OCI-LY1 (cell line): ENCODE data around the gene BBS4.

ENCODE experiments used
- H2AFZ ChIP-seq: fragments of 200-600 bp; sonication (generic), shearing (Covaris generic); 2 replicates; pipeline ENCODE4 v1.6.0; 2014; ENCODE audit warnings: antibody characterized with exemption, mild to moderate bottlenecking, low read length
- H3F3A ChIP-seq: fragments of 200-600 bp; sonication (generic), shearing (Covaris generic); 2 replicates; pipeline ENCODE4 v1.6.0; 2014; ENCODE audit warnings: mild to moderate bottlenecking, antibody characterized with exemption, low read length, moderate library complexity; ENCODE audit not compliant: insufficient read depth
- H3K27ac ChIP-seq: fragments of 200-600 bp; sonication (generic); 2 replicates; pipeline ENCODE4 v1.5.1; 2014; ENCODE audit warnings: low read length, mixed run types, mild to moderate bottlenecking, low read depth; ENCODE audit not compliant: poor library complexity, severe bottlenecking
- H3K27me3 ChIP-seq: fragments of 200-600 bp; sonication (generic); 2 replicates; pipeline ENCODE4 v1.6.0; 2014; ENCODE audit warnings: antibody characterized with exemption, mild to moderate bottlenecking, low read length, moderate library complexity; ENCODE audit not compliant: insufficient read depth
- H3K36me3 ChIP-seq: fragments of 200-600 bp; sonication (generic); 2 replicates; pipeline ENCODE4 v1.6.1; 2014; ENCODE audit warnings: mild to moderate bottlenecking, antibody characterized with exemption, low read length, moderate library complexity, mixed read lengths; ENCODE audit not compliant: insufficient read depth
- H3K4me1 ChIP-seq: fragments of 200-600 bp; sonication (generic); 2 replicates; pipeline ENCODE4 v1.5.1; 2014; ENCODE audit warnings: mild to moderate bottlenecking, low read length, moderate library complexity; ENCODE audit not compliant: insufficient read depth, severe bottlenecking
- H3K4me2 ChIP-seq: fragments of 200-600 bp; sonication (generic), shearing (Covaris generic); 2 replicates; pipeline ENCODE4 v1.6.1; 2014; ENCODE audit warnings: low read length
- H3K4me3 ChIP-seq: fragments of 200-600 bp; sonication (generic); 2 replicates; pipeline ENCODE4 v1.5.1; 2014; ENCODE audit warnings: low read length, low read depth, mild to moderate bottlenecking, mixed read lengths; ENCODE audit not compliant: poor library complexity, severe bottlenecking
- H3K79me2 ChIP-seq: fragments of 200-600 bp; shearing (Covaris generic); 2 replicates; pipeline ENCODE4 v1.6.1; 2016; ENCODE audit warnings: mixed run types, low read length, mixed read lengths; ENCODE audit not compliant: insufficient read depth
- H3K9ac ChIP-seq: fragments of 200-600 bp; sonication (generic), shearing (Covaris generic); 2 replicates; pipeline ENCODE4 v1.6.1; 2014; ENCODE audit warnings: mild to moderate bottlenecking, low read length, mixed read lengths
- H3K9me2 ChIP-seq: fragments of 200-600 bp; sonication (generic), shearing (Covaris generic); 2 replicates; pipeline ENCODE4 v1.6.1; 2014; ENCODE audit warnings: low read depth, mild to moderate bottlenecking, low read length, mixed read lengths
- H3K9me3 ChIP-seq: fragments of 200-600 bp; shearing (Covaris generic); 2 replicates; pipeline ENCODE4 v1.6.1; 2014; ENCODE audit warnings: low read length, mixed read lengths
- H4K20me1 ChIP-seq: fragments of 200-600 bp; sonication (generic), shearing (Covaris generic); 2 replicates; pipeline ENCODE4 v1.6.0; 2016; ENCODE audit warnings: mild to moderate bottlenecking, low read length; ENCODE audit not compliant: insufficient read depth
- CTCF ChIP-seq: fragments of 200-600 bp; sonication (generic), shearing (Covaris generic); IDR thresholded peaks from 2 replicates; pipeline ENCODE4 v1.5.1; 2017; ENCODE audit warnings: mild to moderate bottlenecking, antibody characterized with exemption, low read length, moderate library complexity, mixed read lengths
- EZH2 ChIP-seq: fragments of 200-600 bp; sonication (generic), shearing (Covaris generic); IDR thresholded peaks from 2 replicates; pipeline ENCODE4 v1.8.0; 2017; ENCODE audit warnings: borderline replicate concordance, mixed run types, mild to moderate bottlenecking, antibody characterized with exemption, low read length, moderate library complexity, mixed read lengths

The BBS4 gene

GRCh38 chr15:72784456-72784876, 98.5 kb downstream of the BBS4 start:
- Histone ChIP-seq H3K36me3 (peaks cover 22% of the 10 kb centered on the region; the same call in 1 of the 2 replicates), H3K9me2 (no peaks in the 10 kb centered on the region), H3F3A (no peaks in the 10 kb centered on the region), H3K27ac (peak overlapping the region; percentile 68), H3K9me3 (no peaks in the 10 kb centered on the region), H3K27me3 (no peaks in the 10 kb centered on the region), H3K9ac (peak overlapping the region; percentile 71), H3K4me3 (peak overlapping the region; percentile 96), H3K79me2 (peaks cover 37% of the 10 kb centered on the region), H4K20me1 (no peaks in the 10 kb centered on the region), H3K4me1 (peaks cover 25% of the 10 kb centered on the region), H3K4me2 (peak overlapping the region; percentile 97), H2AFZ (peak overlapping the region; percentile 93)
- TF ChIP-seq CTCF = no peak; the same call in 1 of the 2 replicates
- TF ChIP-seq EZH2 = no peak

GRCh38 chr15:72785432-72785831, 99.4 kb downstream of the BBS4 start:
- Histone ChIP-seq H3K4me2 (no peak overlapping the region), H3K36me3 (peaks cover 13% of the 10 kb centered on the region; the same call in 1 of the 2 replicates), H2AFZ (no peak overlapping the region), H3K4me3 (no peak overlapping the region), H3K9me3 (no peaks in the 10 kb centered on the region), H3F3A (no peaks in the 10 kb centered on the region), H3K27ac (no peak overlapping the region), H3K27me3 (no peaks in the 10 kb centered on the region), H3K4me1 (peaks cover 25% of the 10 kb centered on the region), H3K9ac (no peak overlapping the region), H3K9me2 (no peaks in the 10 kb centered on the region), H3K79me2 (peaks cover 29% of the 10 kb centered on the region), H4K20me1 (no peaks in the 10 kb centered on the region)
- TF ChIP-seq CTCF = no peak
- TF ChIP-seq EZH2 = no peak

- TF ChIP-seq EZH2 (no peak), CTCF (no peak)
- H3K4me2 ChIP-seq = no peak overlapping the region
- no peaks in the 10 kb centered on the region for H3K9me3 ChIP-seq
- H4K20me1 ChIP-seq = no peaks in the 10 kb centered on the region
- peaks cover 9% of the 10 kb centered on the region; the same call in 1 of the 2 replicates for H3K36me3 ChIP-seq
- no peak overlapping the region for H2AFZ ChIP-seq
- peaks cover 25% of the 10 kb centered on the region for H3K4me1 ChIP-seq
- peaks cover 25% of the 10 kb centered on the region for H3K79me2 ChIP-seq
- H3K4me3 ChIP-seq = no peak overlapping the region
- no peaks in the 10 kb centered on the region for H3K27me3 ChIP-seq
- no peaks in the 10 kb centered on the region for H3F3A ChIP-seq
- no peaks in the 10 kb centered on the region for H3K9me2 ChIP-seq
- no peak overlapping the region for H3K27ac ChIP-seq
- no peak overlapping the region for H3K9ac ChIP-seq
Observed at GRCh38 chr15:72785841-72786240, 99.8 kb downstream of the BBS4 start.
